Uterus (tissue), 2 donors: ENCODE measurements around the gene PC.

Source experiments
- POLR2A ChIP-seq, 2 donors: fragments of 450-650 bp; IDR thresholded peaks; one replicate each; pipeline ENCODE4 v1.6.1; 2016; ENCODE audit warnings: antibody characterized with exemption in 2 of 2, mild to moderate bottlenecking in 1 of 2, moderate library complexity in 1 of 2
- TF ChIP-seq, protein P1 (sequence below), 4 experiments: fragments of 200-600 bp in 2 of 4; fragments of 450-650 bp in 2 of 4; sonication (generic) in 2 of 4; IDR thresholded peaks; one replicate each; pipeline ENCODE4 v1.5.1; 2016 to 2019; ENCODE audit warnings: antibody characterized with exemption in 4 of 4, mild to moderate bottlenecking in 2 of 4, moderate library complexity in 1 of 4

DNA sequence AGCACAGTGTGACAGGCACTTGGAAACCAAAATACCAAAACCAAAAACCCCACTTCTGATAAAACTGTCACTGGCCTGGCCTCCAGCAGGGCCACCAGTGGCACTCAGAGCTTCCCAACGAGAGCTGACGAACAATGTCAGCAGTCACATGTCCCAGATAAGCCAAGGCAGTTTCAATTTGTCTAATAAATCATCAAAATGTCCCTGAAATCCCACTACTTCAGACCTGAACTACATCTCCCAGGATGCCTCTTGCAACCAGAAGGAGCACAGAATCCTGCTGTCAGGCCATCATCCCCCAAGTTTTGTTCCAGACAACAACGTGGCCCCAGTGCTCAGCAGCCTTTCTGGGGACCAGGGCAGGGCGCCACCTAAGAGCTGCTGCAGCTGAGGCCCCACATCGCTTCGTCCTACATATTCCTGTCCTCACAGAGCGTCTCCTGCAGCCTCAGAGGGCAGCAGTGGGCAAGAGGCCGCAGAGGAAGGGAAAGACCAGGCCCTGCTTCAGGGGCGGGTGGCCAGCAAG lies 76.2 kb downstream of the PC start:
- TF ChIP-seq, protein P1, sequence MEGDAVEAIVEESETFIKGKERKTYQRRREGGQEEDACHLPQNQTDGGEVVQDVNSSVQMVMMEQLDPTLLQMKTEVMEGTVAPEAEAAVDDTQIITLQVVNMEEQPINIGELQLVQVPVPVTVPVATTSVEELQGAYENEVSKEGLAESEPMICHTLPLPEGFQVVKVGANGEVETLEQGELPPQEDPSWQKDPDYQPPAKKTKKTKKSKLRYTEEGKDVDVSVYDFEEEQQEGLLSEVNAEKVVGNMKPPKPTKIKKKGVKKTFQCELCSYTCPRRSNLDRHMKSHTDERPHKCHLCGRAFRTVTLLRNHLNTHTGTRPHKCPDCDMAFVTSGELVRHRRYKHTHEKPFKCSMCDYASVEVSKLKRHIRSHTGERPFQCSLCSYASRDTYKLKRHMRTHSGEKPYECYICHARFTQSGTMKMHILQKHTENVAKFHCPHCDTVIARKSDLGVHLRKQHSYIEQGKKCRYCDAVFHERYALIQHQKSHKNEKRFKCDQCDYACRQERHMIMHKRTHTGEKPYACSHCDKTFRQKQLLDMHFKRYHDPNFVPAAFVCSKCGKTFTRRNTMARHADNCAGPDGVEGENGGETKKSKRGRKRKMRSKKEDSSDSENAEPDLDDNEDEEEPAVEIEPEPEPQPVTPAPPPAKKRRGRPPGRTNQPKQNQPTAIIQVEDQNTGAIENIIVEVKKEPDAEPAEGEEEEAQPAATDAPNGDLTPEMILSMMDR (IDR thresholded peaks at IDR 0.05): no peak
- no peak for TF ChIP-seq POLR2A (IDR thresholded peaks at IDR 0.05)
